Common myeloid progenitor, CD34-positive (primary cell): ENCODE results near the gene COQ10B.
A peak's percentile ranks its signal among the peaks of the same experiment; 100 is the strongest.
"Not testable (repeated sequence)": the region's sequence is repeated elsewhere in the genome, so short reads cannot be mapped to it uniquely, and the experiment has no call there.

ENCODE experiments used
- CTCF ChIA-PET: fragments of 350-600 bp; sonication (Branson Sonifier 250); formaldehyde crosslinking; loops from one replicate; lab custom pipeline; 2021; ENCODE audit warnings: antibody characterized with exemption; lab: Charles Lee
- POLR2A ChIA-PET: fragments of 350-600 bp; sonication (Branson Sonifier 250); formaldehyde crosslinking; loops from one replicate; lab custom pipeline; 2021; ENCODE audit warnings: antibody characterized with exemption; lab: Charles Lee
- DNase-seq, 3 donors: peaks; one replicate each; pipeline versions ENCODE4 v3.0.0 to v3.0.0-alpha.2; 2013
- H3K27ac ChIP-seq, 2 experiments: 1 replicate in 1 of 2; 2 replicates in 1 of 2; pipeline ENCODE4 v1.7.0; 2013; ENCODE audit warnings: inconsistent platforms in 2 of 2, low read length in 2 of 2, mild to moderate bottlenecking in 2 of 2, low read depth in 1 of 2, moderate library complexity in 1 of 2; ENCODE audit not compliant: severe bottlenecking in 2 of 2, insufficient read depth in 1 of 2, poor library complexity in 1 of 2
- H3K27me3 ChIP-seq, 5 experiments: replicated peaks in 2 of 5; 1 replicate in 3 of 5; 2 replicates in 2 of 5; pipeline versions ENCODE4 v1.6.1 to v1.7.0; 2013; ENCODE audit warnings: low read length in 4 of 5, mild to moderate bottlenecking in 2 of 5, moderate library complexity in 2 of 5, inconsistent platforms in 1 of 5; ENCODE audit not compliant: insufficient read depth in 5 of 5, control insufficient read depth in 4 of 5
- H3K36me3 ChIP-seq, 4 experiments: 1 replicate in 2 of 4; 2 replicates in 2 of 4; pipeline versions ENCODE4 v1.6.1 to v1.7.0; 2013; ENCODE audit warnings: low read length in 3 of 4, control low read depth in 1 of 4, mild to moderate bottlenecking in 1 of 4; ENCODE audit not compliant: control insufficient read depth in 4 of 4, insufficient read depth in 4 of 4
- H3K4me1 ChIP-seq, 4 experiments: 1 replicate in 3 of 4; 2 replicates in 1 of 4; pipeline versions ENCODE4 v1.6.1 to v1.7.1; 2013; ENCODE audit warnings: low read length in 3 of 4, mild to moderate bottlenecking in 3 of 4, control low read depth in 1 of 4, inconsistent platforms in 1 of 4, moderate library complexity in 1 of 4; ENCODE audit not compliant: control insufficient read depth in 4 of 4, insufficient read depth in 4 of 4; ENCODE audit errors: control extremely low read depth in 1 of 4
- H3K4me3 ChIP-seq, 7 experiments: 1 replicate in 4 of 7; 2 replicates in 3 of 7; pipeline versions ENCODE4 v1.5.1 to v1.7.0; 2013; ENCODE audit warnings: mild to moderate bottlenecking in 7 of 7, low read length in 6 of 7, moderate library complexity in 6 of 7, inconsistent platforms in 2 of 7, low read depth in 2 of 7, control low read depth in 1 of 7; ENCODE audit not compliant: insufficient read depth in 4 of 7, control insufficient read depth in 1 of 7; ENCODE audit errors: extremely low read depth in 1 of 7
- H3K9me3 ChIP-seq, 5 experiments: 1 replicate in 4 of 5; 2 replicates in 1 of 5; pipeline versions ENCODE4 v1.6.1 to v1.7.1; 2013; ENCODE audit warnings: low read length in 4 of 5, mild to moderate bottlenecking in 2 of 5, inconsistent platforms in 1 of 5, low read depth in 1 of 5, moderate library complexity in 1 of 5; ENCODE audit not compliant: control insufficient read depth in 4 of 5, insufficient read depth in 2 of 5; ENCODE audit errors: control extremely low read depth in 1 of 5
- WGBS: methylation state at CpG from one replicate; pipeline ENCODE4 v1.1.5; 2013; ENCODE audit not compliant: insufficient coverage; 5-methylcytosine and 5-hydroxymethylcytosine counted together

The COQ10B gene

GRCh38 chr2:197423307-197423706, 30.0 kb upstream of the COQ10B start:
- no peaks in the 10 kb centered on the region for H3K9me3 ChIP-seq
- WGBS = no CpG with 5 or more reads among the region's 2 CpGs
- H3K27ac ChIP-seq = no peak overlapping the region
- POLR2A ChIA-PET = interaction anchor here (0.6 kb wide), 1 partner anchor 356 kb away, joined by 3 read pairs; no protein-coding TSS in a partner anchor
- no peak overlapping the region for H3K4me3 ChIP-seq
- H3K27me3 ChIP-seq = no peaks in the 10 kb centered on the region
- no peak for DNase-seq
- CTCF ChIA-PET = interaction anchor here (0.8 to 1.3 kb wide), 3 partner anchors 10 to 38 kb away, joined by 3 read pairs; no protein-coding TSS in a partner anchor
- H3K4me1 ChIP-seq = peaks cover 0 to 11% (median 2%) of the 10 kb centered on the region in 4 experiments
- peaks cover 15 to 50% (median 38%) of the 10 kb centered on the region in 4 experiments for H3K36me3 ChIP-seq

DNA sequence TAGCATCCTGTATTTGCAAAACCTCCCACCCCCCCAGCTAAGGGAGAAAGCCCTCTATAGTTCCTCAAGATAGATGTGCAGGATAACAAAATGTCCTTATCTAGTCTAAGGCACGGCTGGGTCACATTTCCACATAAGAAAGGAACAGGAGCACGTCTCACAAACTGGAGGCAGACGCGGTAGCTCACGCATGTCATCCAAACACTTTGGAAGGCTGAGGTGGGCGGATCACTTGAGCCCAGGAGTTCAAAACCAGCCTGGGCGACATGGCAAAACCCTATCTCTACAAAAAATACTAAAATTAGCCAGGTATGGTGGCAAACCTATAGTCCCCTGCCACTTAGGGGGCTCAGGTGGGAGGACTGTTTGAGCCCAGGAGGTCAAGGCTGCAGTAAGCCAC, 27.8 kb upstream of the COQ10B start:
- Histone ChIP-seq H3K9me3 (no peaks in the 10 kb centered on the region), H3K4me1 (peaks cover 0 to 14% (median 4%) of the 10 kb centered on the region in 4 experiments), H3K4me3 (no peak overlapping the region), H3K27ac (no peak overlapping the region), H3K27me3 (no peaks in the 10 kb centered on the region), H3K36me3 (peaks cover 12 to 38% (median 26%) of the 10 kb centered on the region in 4 experiments)
- 82% methylated on average over 7 of the region's 7 CpGs for WGBS
- DNase-seq = no peak
- ChIA-PET POLR2A (interaction anchor here (0.6 kb wide), 1 partner anchor 260 kb away, joined by 3 read pairs; no protein-coding TSS in a partner anchor), CTCF (interaction anchor here (0.8 to 3.4 kb wide), 3 partner anchors 9 to 268 kb away, joined by 3 to 8 read pairs (median 3); partner anchors contain the start of gene SF3B1)

DNA sequence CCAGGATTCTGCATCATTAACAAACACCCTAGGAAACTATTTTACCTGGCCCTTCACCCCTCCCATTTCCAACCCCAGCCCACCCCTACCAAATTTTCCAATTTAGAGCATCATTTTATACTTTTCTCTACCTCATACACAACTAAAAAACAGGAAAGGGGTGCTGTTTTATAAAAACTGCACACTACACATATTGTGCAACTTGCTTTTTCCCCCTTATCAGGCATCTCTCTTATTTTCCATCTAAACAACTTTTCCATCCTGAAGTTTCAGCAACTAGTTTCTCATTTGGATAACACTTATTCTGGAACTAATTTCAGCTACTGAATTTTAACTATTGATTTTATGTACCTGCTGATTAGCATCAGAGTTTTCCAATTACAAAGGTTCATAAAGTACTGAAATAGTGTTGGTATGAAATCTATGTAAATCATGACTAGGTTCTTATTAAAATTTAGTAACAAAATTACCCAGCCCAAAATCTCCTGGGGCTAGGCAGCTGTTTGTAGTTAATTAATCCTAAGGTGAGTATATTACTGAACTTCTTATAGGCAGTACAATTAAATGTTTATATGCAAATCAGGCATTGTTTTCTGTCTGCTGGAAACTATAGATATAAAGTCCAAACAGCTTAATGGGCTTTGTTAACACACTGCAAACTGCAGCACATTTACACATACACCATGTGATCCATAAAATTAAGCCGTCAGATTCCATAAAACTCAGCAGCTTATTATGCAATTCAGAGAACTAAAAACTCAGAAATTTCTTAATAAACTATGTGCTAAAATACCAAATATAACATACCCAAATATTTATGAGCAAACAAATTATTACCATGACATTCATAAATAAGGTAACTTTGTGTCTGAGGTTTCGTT, 26.4 kb upstream of the COQ10B start:
- ChIA-PET POLR2A (no interaction called here), CTCF (interaction anchor here (1.4 to 3.4 kb wide), 2 partner anchors 14 to 19 kb away, joined by 3 to 8 read pairs; no protein-coding TSS in a partner anchor)
- peaks cover 4 to 27% (median 16%) of the 10 kb centered on the region in 4 experiments for H3K4me1 ChIP-seq
- H3K27me3 ChIP-seq = no peaks in the 10 kb centered on the region
- DNase-seq = no peak
- H3K9me3 ChIP-seq = no peaks in the 10 kb centered on the region
- 86% methylated on average over 1 of the region's 2 CpGs for WGBS
- H3K27ac ChIP-seq = no peak overlapping the region
- H3K4me3 ChIP-seq = no peak overlapping the region
- H3K36me3 ChIP-seq = peaks cover 6 to 26% (median 18%) of the 10 kb centered on the region in 4 experiments

DNA sequence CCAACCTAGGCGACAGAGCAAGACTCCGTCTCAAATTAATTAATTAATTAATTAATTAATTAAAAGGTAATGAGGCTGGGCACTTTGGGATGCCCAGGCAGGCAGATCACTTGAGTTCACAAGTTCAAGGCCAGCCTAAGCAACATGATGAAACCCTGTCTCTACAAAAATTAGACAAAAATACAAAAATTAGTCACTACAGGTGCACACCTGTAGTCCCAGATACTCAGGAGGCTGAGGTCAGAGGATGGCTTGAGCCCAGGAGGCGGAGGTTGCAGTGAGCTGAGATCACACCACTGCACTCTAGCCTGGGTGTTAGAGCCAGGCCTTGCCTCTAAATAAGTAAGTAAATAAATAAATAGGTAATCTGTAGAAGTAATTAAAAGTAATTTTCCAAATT, 25.4 kb upstream of the COQ10B start:
- no CpG with 5 or more reads among the region's 3 CpGs for WGBS
- CTCF ChIA-PET = interaction anchor here (1.4 to 3.4 kb wide), 2 partner anchors 15 to 20 kb away, joined by 3 to 8 read pairs; no protein-coding TSS in a partner anchor
- H3K27me3 ChIP-seq = no peaks in the 10 kb centered on the region
- no peak overlapping the region for H3K4me3 ChIP-seq
- peaks cover 13 to 37% (median 26%) of the 10 kb centered on the region in 4 experiments for H3K4me1 ChIP-seq
- H3K36me3 ChIP-seq = peaks cover 6 to 21% (median 14%) of the 10 kb centered on the region in 4 experiments
- DNase-seq = no peak
- no peaks in the 10 kb centered on the region for H3K9me3 ChIP-seq
- POLR2A ChIA-PET = no interaction called here
- no peak overlapping the region for H3K27ac ChIP-seq

DNA sequence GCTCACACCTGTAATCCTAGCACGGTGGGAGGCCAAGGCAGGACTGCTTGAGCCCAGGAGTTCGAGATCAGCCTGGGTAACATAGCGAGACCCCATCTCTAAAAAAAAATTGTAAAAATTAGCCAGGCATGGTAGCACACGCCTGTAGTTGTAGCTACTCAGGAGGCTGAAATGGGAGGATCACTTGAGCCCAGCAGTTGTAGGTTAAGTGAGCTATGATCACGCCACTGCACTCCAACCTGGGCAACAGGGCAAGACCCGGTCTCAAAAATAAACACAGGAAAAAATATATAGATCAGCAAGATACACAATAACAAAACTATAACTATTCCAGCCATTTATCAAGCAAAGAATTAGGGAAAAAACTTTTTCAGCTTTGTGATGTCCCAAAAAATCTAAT, 21.5 kb upstream of the COQ10B start:
- H3K27ac ChIP-seq = peak overlapping the region in 1 of 2 experiments; percentile 100
- H3K9me3 ChIP-seq = no peaks in the 10 kb centered on the region
- peaks cover 2 to 14% (median 6%) of the 10 kb centered on the region in 4 experiments for H3K36me3 ChIP-seq
- peaks cover 25 to 50% (median 38%) of the 10 kb centered on the region in 4 experiments for H3K4me1 ChIP-seq
- DNase-seq = no peak
- ChIA-PET CTCF (interaction anchor here (1.2 to 1.3 kb wide), 2 partner anchors 12 to 59 kb away, joined by 3 read pairs; no protein-coding TSS in a partner anchor), POLR2A (no interaction called here)
- peak overlapping the region in 4 of 7 experiments; percentile 23 to 100 (median 99) for H3K4me3 ChIP-seq
- no peaks in the 10 kb centered on the region for H3K27me3 ChIP-seq
- WGBS = 91% methylated on average over 3 of the region's 6 CpGs

- Histone ChIP-seq H3K4me3 (peak overlapping the region in 4 of 7 experiments; percentile 98 to 100 (median 100)), H3K4me1 (peaks cover 25 to 48% (median 38%) of the 10 kb centered on the region in 4 experiments)
These were observed 20.8 kb upstream of the COQ10B start for GRCh38 chr2:197432527-197432926.

More at GRCh38 chr2:197432527-197432926, 20.8 kb upstream of the COQ10B start:
- H3K27me3 ChIP-seq, H3K9me3 ChIP-seq, DNase-seq, POLR2A ChIA-PET: not testable (repeated sequence)
- peaks cover 2 to 14% (median 6%) of the 10 kb centered on the region in 4 experiments for H3K36me3 ChIP-seq
- peak overlapping the region in 1 of 2 experiments; percentile 100 for H3K27ac ChIP-seq
- CTCF ChIA-PET = interaction anchor here (0.8 to 1.0 kb wide), 2 partner anchors 21 to 39 kb away, joined by 3 to 5 read pairs; partner anchors contain the start of gene COQ10B
- WGBS = 80% methylated on average over 1 of the region's 6 CpGs
